Measurements from ENCODE around the gene WAC. TPM values are rescaled to one million over a fixed set of nuclear protein-coding genes. Genes with fewer than 3 reads are reported as not detected.

WAC gene
- total and polyA plus RNA-seq, 10 of the 15 experiments (the other 5 are each of a cell fraction or from before 2014, with no cell fraction given) = 26.5 to 131 (median 69.4) TPM

- no peaks in the 10 kb centered on the region for H4K20me1 ChIP-seq (ENCODE audit: control insufficient read depth, insufficient read depth)
- 27% methylated on average over 6 of the region's 6 CpGs for WGBS (ENCODE audit: insufficient coverage, insufficient replicate concordance, low lambda C conversion rate, missing lambda C conversion rate)
- DNase-seq (ENCODE audit: low read depth, low spot score) (no peak), FAIRE-seq (no peak), ATAC-seq (no peak)
- intact Hi-C loops (cut with micrococcal nuclease; ENCODE audit: unreplicated experiment) = no loop called here
- in situ Hi-C loops (cut with MboI) = no loop called here
- no peaks in the 10 kb centered on the region for H3K79me2 ChIP-seq (ENCODE audit: control insufficient read depth, insufficient read depth, low read length)
- no peaks in the 10 kb centered on the region for H3K36me3 ChIP-seq (ENCODE audit: control insufficient read depth in 2 of 2, insufficient read depth in 2 of 2, low read length in 1 of 2)
- CTCF ChIA-PET = no interaction called here
- POLR2A ChIA-PET = no interaction called here
- H2AFZ ChIP-seq (ENCODE audit: control insufficient read depth, low read depth, low read length) = no peak overlapping the region
- H3K4me2 ChIP-seq (ENCODE audit: control insufficient read depth, insufficient read depth) = no peak overlapping the region
- H3K27me3 ChIP-seq (replicated peaks in 1 of 2; ENCODE audit: control insufficient read depth in 2 of 2, insufficient read depth in 2 of 2, low read length in 1 of 2) = no peaks in the 10 kb centered on the region
- no peak overlapping the region for H3K4me3 ChIP-seq
- H3K9ac ChIP-seq (ENCODE audit: control insufficient read depth, insufficient read depth, low read length) = no peak overlapping the region
- no peaks in the 10 kb centered on the region for H3K9me3 ChIP-seq (replicated peaks; ENCODE audit: control insufficient read depth, insufficient read depth, low read length)
- SMC1A ChIA-PET (ENCODE audit: uncharacterized antibody, unreplicated experiment) = no interaction called here
- no TSS peak for BruUV-seq (replicated peaks)
- TF ChIP-seq ZBTB11 (CRISPR knock-in tag; IDR thresholded peaks at IDR 0.05) (no peak), IKZF1 (conservative IDR thresholded peaks at IDR 0.05) (no peak), NFYA (IDR thresholded peaks at IDR 0.05; ENCODE audit: borderline replicate concordance, low read depth, low read length) (no peak), RCOR1 (conservative IDR thresholded peaks at IDR 0.05; ENCODE audit: low read depth, low read length) (no peak), NFIC (IDR thresholded peaks at IDR 0.05; ENCODE audit: low read depth, low read length) (no peak), RB1 (IDR thresholded peaks at IDR 0.05; ENCODE audit: borderline replicate concordance) (no peak), BHLHE40 (IDR thresholded peaks at IDR 0.05; ENCODE audit: borderline replicate concordance in 1 of 2, low read depth in 2 of 2, low read length in 1 of 2) (no peak), SMAD1 (IDR thresholded peaks at IDR 0.05; ENCODE audit: low read depth, partially characterized antibody) (no peak), RAD21 (IDR thresholded peaks at IDR 0.05; ENCODE audit: insufficient read depth, low read depth, low read length) (no peak), CREM (IDR thresholded peaks at IDR 0.05; ENCODE audit: low read depth) (no peak), ZNF24 (IDR thresholded peaks at IDR 0.05) (no peak), JUND (IDR thresholded peaks at IDR 0.05; ENCODE audit: low read depth, low read length) (no peak), CHD1 (IDR thresholded peaks at IDR 0.05; ENCODE audit: low read depth, low read length) (no peak), EP300 (IDR thresholded peaks at IDR 0.05; ENCODE audit: borderline replicate concordance in 1 of 2, control insufficient read depth in 1 of 2, low read depth in 2 of 2, low read length in 2 of 2) (no peak), SMARCA5 (IDR thresholded peaks at IDR 0.05) (no peak), PML (IDR thresholded peaks at IDR 0.05; ENCODE audit: low read length) (no peak), NR2F1 (conservative IDR thresholded peaks at IDR 0.05) (no peak), BCL11A (IDR thresholded peaks at IDR 0.05; ENCODE audit: low read depth, low read length) (no peak), NR2C2 (IDR thresholded peaks at IDR 0.05; ENCODE audit: borderline replicate concordance, control insufficient read depth, insufficient read length, low read depth) (no peak), SREBF2 (IDR thresholded peaks at IDR 0.05; ENCODE audit: low read length) (no peak)
- no peaks in the 10 kb centered on the region for H3K4me1 ChIP-seq (ENCODE audit: control insufficient read depth, insufficient read depth, low read length)
- H3K27ac ChIP-seq (ENCODE audit: control insufficient read depth, insufficient read depth) = no peak overlapping the region
- RAD21 ChIA-PET (ENCODE audit: unreplicated experiment) = no interaction called here
Observed at GRCh38 chr10:28489206-28489605, 43.7 kb upstream of the WAC start.
